ENCODE measurements around the gene ADIPOR1.

- TF ChIP-seq CTCF (IDR thresholded peaks at IDR 0.05) (no peak), POLR2A (IDR thresholded peaks at IDR 0.05) (no peak)
Observed at GRCh38 chr1:202987255-202987654, 29.1 kb upstream of the ADIPOR1 start.

All from Peyer's patch (tissue), 4 donors.